PC-3 (cell line): ENCODE data around the gene DTNBP1. TPM values are rescaled to one million over a fixed set of nuclear protein-coding genes. Genes with fewer than 3 reads are reported as not detected.

Experiments used
- ATAC-seq: fragments of 200-7000 bp; cut with Tn5 transposase; 2 replicates; pipeline ENCODE4 v1.9.1; 2020; ENCODE audit warnings: mild to moderate bottlenecking, moderate library complexity
- BruUV-seq: library from RNA; stranded (reverse); fragments of 400-500 nt; replicated peaks from 2 replicates; lab custom pipeline; 2021; lab: Mats Ljungman, UMichigan
- CTCF ChIA-PET: fragments of 300-600 bp; sonication (Branson Sonifier 250); formaldehyde crosslinking; loops from one replicate; lab custom pipeline; 2022; ENCODE audit warnings: antibody characterized with exemption; lab: Charles Lee
- POLR2A ChIA-PET: fragments of 300-600 bp; sonication (Branson Sonifier 250); formaldehyde crosslinking; loops from one replicate; lab custom pipeline; 2022; ENCODE audit warnings: antibody characterized with exemption; ENCODE audit not compliant: unreplicated experiment; lab: Charles Lee
- DNase-seq: peaks from one replicate; pipeline ENCODE4 v3.0.0-alpha.2; 2015
- H2AFZ ChIP-seq: fragments of 300-600 bp; sonication (generic); 2 replicates; pipeline ENCODE4 v1.6.0; 2016; ENCODE audit warnings: antibody characterized with exemption, low read length
- H3F3A ChIP-seq: fragments of 300-600 bp; sonication (generic); one replicate; pipeline ENCODE4 v1.6.0; 2017; ENCODE audit warnings: antibody characterized with exemption, low read length, control low read depth, mild to moderate bottlenecking; ENCODE audit not compliant: unreplicated experiment
- H3K27ac ChIP-seq: fragments of 300-600 bp; sonication (generic); 2 replicates; pipeline ENCODE4 v1.5.1; 2016; ENCODE audit warnings: mild to moderate bottlenecking, low read length
- H3K27me3 ChIP-seq: fragments of 300-600 bp; sonication (generic); 2 replicates; pipeline ENCODE4 v1.6.1; 2016; ENCODE audit warnings: low read length, mixed read lengths
- H3K36me3 ChIP-seq: fragments of 300-600 bp; sonication (generic); 2 replicates; pipeline ENCODE4 v1.6.1; 2016; ENCODE audit warnings: low read depth, mixed run types, low read length, mixed read lengths
- H3K4me1 ChIP-seq: fragments of 300-600 bp; sonication (generic); 2 replicates; pipeline ENCODE4 v1.5.1; 2016; ENCODE audit warnings: low read length; ENCODE audit not compliant: insufficient read depth
- H3K4me2 ChIP-seq: fragments of 300-600 bp; sonication (generic); 2 replicates; pipeline ENCODE4 v1.6.0; 2016; ENCODE audit warnings: low read length
- H3K4me3 ChIP-seq: fragments of 300-600 bp; sonication (generic); 2 replicates; pipeline ENCODE4 v1.5.1; 2016; ENCODE audit warnings: mild to moderate bottlenecking, low read length, mixed read lengths
- H3K79me2 ChIP-seq: fragments of 300-600 bp; sonication (generic); 2 replicates; pipeline ENCODE4 v1.6.1; 2017; ENCODE audit warnings: low read length, mixed read lengths
- H3K9ac ChIP-seq: fragments of 300-600 bp; sonication (generic); 2 replicates; pipeline ENCODE4 v1.6.0; 2016; ENCODE audit warnings: mild to moderate bottlenecking, low read length
- H3K9me2 ChIP-seq: fragments of 300-600 bp; sonication (generic); replicated peaks from 2 replicates; pipeline ENCODE4 v1.6.1; 2016; ENCODE audit warnings: mixed run types, low read length, mixed read lengths
- H3K9me3 ChIP-seq: fragments of 300-600 bp; sonication (generic); 2 replicates; pipeline ENCODE4 v1.6.1; 2016; ENCODE audit warnings: low read length, mixed read lengths
- H4K20me1 ChIP-seq: fragments of 300-600 bp; sonication (generic); 2 replicates; pipeline ENCODE4 v1.6.1; 2016; ENCODE audit warnings: low read length, mixed read lengths
- CTCF ChIP-seq: fragments of 300-600 bp; sonication (generic); conservative IDR thresholded peaks from 2 replicates; pipeline ENCODE4 v1.5.1; 2017; ENCODE audit warnings: antibody characterized with exemption, low read depth, mild to moderate bottlenecking, low read length
- EZH2 ChIP-seq: fragments of 300-600 bp; sonication (generic); IDR thresholded peaks from one replicate; pipeline ENCODE4 v1.6.1; 2017; ENCODE audit warnings: antibody characterized with exemption, mild to moderate bottlenecking, low read length; ENCODE audit not compliant: unreplicated experiment
- EZH2phosphoT487 ChIP-seq: fragments of 300-600 bp; sonication (generic); IDR thresholded peaks from 2 replicates; pipeline ENCODE4 v1.6.1; 2018; ENCODE audit warnings: mild to moderate bottlenecking, antibody characterized with exemption, low read length, borderline replicate concordance
- intact Hi-C: fragments of 100-400 bp; cut with micrococcal nuclease; formaldehyde crosslinking; loops from 2 replicates; pipeline ENCODE4 v1.9.0; 2023
- total RNA-seq: library from RNA; depleted of rRNA; stranded (reverse); fragments of >200 nt; gene quantifications from 2 replicates; pipeline ENCODE4 v1.2.3, GENCODE V29; 2014

The DTNBP1 gene
- total RNA-seq, 1 experiment from 2014 or later = 7.9 TPM

- no peak overlapping the region for H3K4me2 ChIP-seq
- H3K4me1 ChIP-seq = no peaks in the 10 kb centered on the region
- no peaks in the 10 kb centered on the region for H3K9me2 ChIP-seq
- TF ChIP-seq CTCF (no peak), EZH2phosphoT487 (no peak), EZH2 (no peak)
- ATAC-seq (no peak), DNase-seq (no peak)
- H4K20me1 ChIP-seq = no peaks in the 10 kb centered on the region
- BruUV-seq = no TSS peak
- ChIA-PET CTCF (interaction anchor here (0.6 kb wide), 1 partner anchor 491 kb away, joined by 4 read pairs; no protein-coding TSS in a partner anchor), POLR2A (no interaction called here)
- H3K79me2 ChIP-seq = no peaks in the 10 kb centered on the region
- H3K9me3 ChIP-seq = no peaks in the 10 kb centered on the region
- H3K27me3 ChIP-seq = peaks cover 44% of the 10 kb centered on the region
- no peak overlapping the region for H3K27ac ChIP-seq
- no peak overlapping the region for H3K9ac ChIP-seq
- no peaks in the 10 kb centered on the region for H3K36me3 ChIP-seq
- no peaks in the 10 kb centered on the region for H3F3A ChIP-seq
- no peak overlapping the region for H2AFZ ChIP-seq
- no peak overlapping the region for H3K4me3 ChIP-seq
- intact Hi-C loops = no loop called here
Observed at GRCh38 chr6:15677822-15678221, 15.0 kb upstream of the DTNBP1 start.

- H4K20me1 ChIP-seq = no peaks in the 10 kb centered on the region
- no peak overlapping the region for H3K9ac ChIP-seq
- H3F3A ChIP-seq = no peaks in the 10 kb centered on the region
- no peak overlapping the region for H2AFZ ChIP-seq
- H3K27me3 ChIP-seq = peaks cover 61% of the 10 kb centered on the region
- BruUV-seq = no TSS peak
- no peak overlapping the region for H3K4me3 ChIP-seq
- H3K27ac ChIP-seq = no peak overlapping the region
- no peaks in the 10 kb centered on the region for H3K9me2 ChIP-seq
- no peak for TF ChIP-seq EZH2phosphoT487
- no peak for TF ChIP-seq CTCF
- TF ChIP-seq EZH2 = no peak
- no peaks in the 10 kb centered on the region for H3K4me1 ChIP-seq
- ChIA-PET CTCF (no interaction called here), POLR2A (no interaction called here)
- H3K36me3 ChIP-seq = no peaks in the 10 kb centered on the region
- intact Hi-C loops = no loop called here
- DNase-seq (no peak), ATAC-seq (no peak)
- no peaks in the 10 kb centered on the region for H3K79me2 ChIP-seq
- H3K4me2 ChIP-seq = no peak overlapping the region
- H3K9me3 ChIP-seq = no peaks in the 10 kb centered on the region
Observed at GRCh38 chr6:15675536-15676220, 12.8 kb upstream of the DTNBP1 start.

- CTCF ChIA-PET = no interaction called here
- Histone ChIP-seq H3K9me2 (no peaks in the 10 kb centered on the region), H3K36me3 (no peaks in the 10 kb centered on the region), H3K4me1 (no peaks in the 10 kb centered on the region), H3K4me2 (no peak overlapping the region), H3K27ac (no peak overlapping the region), H3K9me3 (no peaks in the 10 kb centered on the region), H4K20me1 (no peaks in the 10 kb centered on the region), H3K79me2 (no peaks in the 10 kb centered on the region), H3K4me3 (no peak overlapping the region), H2AFZ (no peak overlapping the region), H3K27me3 (peaks cover 70% of the 10 kb centered on the region), H3F3A (no peaks in the 10 kb centered on the region), H3K9ac (no peak overlapping the region)
- DNase-seq (no peak), ATAC-seq (no peak)
- TF ChIP-seq EZH2 (no peak), EZH2phosphoT487 (no peak), CTCF (no peak)
- no TSS peak for BruUV-seq
- POLR2A ChIA-PET = no interaction called here
- intact Hi-C loops = no loop called here
Observed at GRCh38 chr6:15674690-15675386, 12.0 kb upstream of the DTNBP1 start.
